K562 (cell line): ENCODE data around the gene DAO. TPM values are rescaled to one million over a fixed set of nuclear protein-coding genes. Genes with fewer than 3 reads are reported as not detected.

Experiments used
- ATF3 ChIP-seq, 2 experiments: fragments of 450-650 bp in 1 of 2; sonication (generic) in 1 of 2; formaldehyde crosslinking in 1 of 2; IDR thresholded peaks in 1 of 2; conservative IDR thresholded peaks in 1 of 2; 2 replicates each; pipeline versions ENCODE4 v1.6.1 to v1.8.1; 2016 to 2023; ENCODE audit warnings: mild to moderate bottlenecking in 2 of 2, moderate library complexity in 2 of 2, inconsistent platforms in 1 of 2, missing genetic modification reagents in 1 of 2
- CBFA2T3 ChIP-seq: fragments of 450-650 bp; IDR thresholded peaks from 2 replicates; pipeline ENCODE4 v1.6.1; 2017
- CUX1 ChIP-seq: fragments of 200-800 bp; sonication (Bioruptor generic); IDR thresholded peaks from 2 replicates; pipeline ENCODE4 v1.6.1; 2016; ENCODE audit warnings: missing genetic modification characterization, missing compliant biosample characterization
- E4F1 ChIP-seq: fragments of 250-450 bp; sonication (Bioruptor Pico); IDR thresholded peaks from 2 replicates; pipeline ENCODE4 v1.5.0; 2021; ENCODE audit warnings: mild to moderate bottlenecking, borderline replicate concordance
- ILK ChIP-seq: fragments of 450-650 bp; IDR thresholded peaks from 2 replicates; pipeline ENCODE4 v1.6.1; 2016; ENCODE audit warnings: missing genetic modification characterization, low read depth, mild to moderate bottlenecking, missing compliant biosample characterization, moderate library complexity, borderline replicate concordance
- KDM5B ChIP-seq: fragments of 200-600 bp; sonication (generic); IDR thresholded peaks from 2 replicates; pipeline ENCODE4 v1.6.1; 2012; ENCODE audit warnings: low read depth, mild to moderate bottlenecking, moderate library complexity, low read length, control low read depth, inconsistent platforms; ENCODE audit not compliant: insufficient replicate concordance
- LCOR ChIP-seq: sonication (generic); formaldehyde crosslinking; IDR thresholded peaks from 2 replicates; pipeline ENCODE4 v1.8.0; 2022; ENCODE audit warnings: mild to moderate bottlenecking, missing genetic modification reagents
- MIER1 ChIP-seq: fragments of 450-650 bp; IDR thresholded peaks from 2 replicates; pipeline ENCODE4 v1.6.1; 2016; ENCODE audit warnings: antibody characterized with exemption, mild to moderate bottlenecking, low read depth
- PRDM10 ChIP-seq: fragments of 450-650 bp; IDR thresholded peaks from 2 replicates; pipeline ENCODE4 v1.6.1; 2018; ENCODE audit not compliant: partially characterized antibody
- SNIP1 ChIP-seq: fragments of 450-650 bp; IDR thresholded peaks from 2 replicates; pipeline ENCODE4 v1.7.1; 2017; ENCODE audit warnings: low read depth, mild to moderate bottlenecking
- TAL1 ChIP-seq: fragments of 450-650 bp; IDR thresholded peaks from 2 replicates; pipeline ENCODE4 v1.6.1; 2016; ENCODE audit warnings: mild to moderate bottlenecking
- ZFP1 ChIP-seq: fragments of 450-650 bp; formaldehyde crosslinking; IDR thresholded peaks from 2 replicates; pipeline ENCODE4 v1.4.0; 2020; ENCODE audit warnings: mild to moderate bottlenecking, mixed read lengths
- ZKSCAN3 ChIP-seq: fragments of 250-450 bp; sonication (Bioruptor Pico); IDR thresholded peaks from 2 replicates; pipeline ENCODE4 v1.4.0; 2020
- ZNF408 ChIP-seq: fragments of 250-450 bp; sonication (Bioruptor Pico); IDR thresholded peaks from 2 replicates; pipeline ENCODE4 v1.4.0; 2020; ENCODE audit warnings: low read depth, mild to moderate bottlenecking, moderate library complexity
- ZNF717 ChIP-seq: fragments of 250-450 bp; sonication (Bioruptor Pico); IDR thresholded peaks from 2 replicates; pipeline ENCODE4 v1.5.0; 2021
- polyA plus RNA-seq, 8 experiments: library from polyadenylated mRNA; depleted of rRNA in 4 of 8; stranded (reverse) in 5 of 8; unstranded in 3 of 8; fragments of >200 nt; fragmentation: Nextera tagmentation in 2 of 8; fragmentation: Illumina TruSeq in 1 of 8; extraction: Ambion mirVana in 2 of 8; extraction: Trizol in 1 of 8; gene quantifications; 2 replicates each; pipeline versions ENCODE4 v1.2.1 to v1.2.3, GENCODE V29; 2011 to 2014; ENCODE audit warnings: inconsistent platforms in 1 of 8, missing spikeins in 1 of 8
- total RNA-seq, 7 experiments: library from RNA; depleted of rRNA in 6 of 7; stranded (reverse); fragments of >200 nt in 6 of 7; fragmentation: Illumina TruSeq in 2 of 7; extraction: Trizol in 2 of 7; gene quantifications; 2 replicates each; pipeline versions ENCODE4 v1.2.1 to v1.2.3, GENCODE V29; 2011 to 2021; ENCODE audit warnings: low replicate concordance in 1 of 7

Gene DAO
- total and polyA plus RNA-seq, 9 of the 15 experiments (the other 6 are each of a cell fraction or from before 2014, with no cell fraction given): not detected

- TF ChIP-seq CUX1 (CRISPR knock-in tag): no peak
- TF ChIP-seq PRDM10: peak; percentile 43
- TF ChIP-seq ZNF717 (CRISPR knock-in tag): no peak
- no peak for TF ChIP-seq SNIP1
- no peak for TF ChIP-seq ILK
- no peak for TF ChIP-seq E4F1 (CRISPR knock-in tag)
- no peak for TF ChIP-seq LCOR (CRISPR knock-in tag)
- TF ChIP-seq ZFP1: no peak
- no peak for TF ChIP-seq TAL1
- no peak for TF ChIP-seq MIER1
- no peak for TF ChIP-seq ATF3 (IDR thresholded peaks at IDR 0.05)
- no peak for TF ChIP-seq ATF3 (CRISPR knock-in tag; conservative IDR thresholded peaks at IDR 0.05)
- TF ChIP-seq CBFA2T3: peak; percentile 49; the same call in 1 of the 2 replicates
- no peak for TF ChIP-seq KDM5B
- no peak for TF ChIP-seq ZKSCAN3 (CRISPR knock-in tag)
- TF ChIP-seq ZNF408: no peak
These were observed 25.9 kb upstream of the DAO start (continued) for GRCh38 chr12:108853981-108854446.
